ENCODE measurements around the gene CLCN2.

CLCN2 gene

DNA sequence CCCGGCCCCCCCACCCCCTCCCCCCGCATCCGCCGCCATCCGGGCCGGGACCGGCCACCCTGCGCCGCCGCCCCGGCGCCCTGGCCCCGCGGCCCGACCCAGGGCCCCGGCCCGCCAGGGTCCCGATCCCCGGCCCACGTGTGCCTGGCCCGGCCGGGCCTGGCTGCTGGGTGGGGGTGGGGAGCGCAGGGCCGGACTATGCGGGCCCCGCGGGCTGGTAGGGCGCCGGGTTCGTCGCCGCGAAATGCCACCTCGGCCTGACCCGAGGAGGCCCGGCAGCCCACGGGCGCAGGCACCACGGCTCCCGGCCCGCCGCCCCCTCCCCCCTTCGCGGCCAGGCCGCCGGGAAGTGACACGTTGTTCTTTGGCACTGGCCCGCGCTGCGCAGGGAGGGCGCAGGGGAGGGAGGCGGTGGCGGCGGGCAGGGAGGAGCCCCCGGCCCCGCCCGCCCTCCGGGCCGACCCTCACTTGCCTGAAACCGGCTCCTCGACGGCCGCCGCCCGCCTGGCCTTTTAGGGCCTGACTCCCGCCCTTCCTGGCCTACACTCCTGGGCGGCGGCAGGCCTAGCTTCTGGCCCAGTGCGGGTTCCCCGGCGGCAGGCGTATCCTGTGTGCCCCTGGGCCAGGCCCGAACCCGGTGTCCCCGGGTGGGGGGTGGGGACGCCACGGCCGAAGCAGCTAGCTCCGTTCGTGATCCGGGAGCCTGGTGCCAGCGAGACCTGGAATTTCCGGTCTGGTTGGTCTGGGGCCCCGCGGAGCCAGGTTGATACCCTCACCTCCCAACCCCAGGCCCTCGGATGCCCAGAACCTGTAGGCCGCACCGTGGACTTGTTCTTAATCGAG lies 46.5 kb downstream of the CLCN2 start:
- Histone ChIP-seq H3K27ac (replicated peaks) (peak overlapping the region; percentile 98), H3K27me3 (ENCODE audit: insufficient read depth, poor library complexity, severe bottlenecking) (no peaks in the 10 kb centered on the region), H3K4me3 (replicated peaks; ENCODE audit: insufficient read depth, low read length) (peak overlapping the region; percentile 88)
- TF ChIP-seq, protein P1, sequence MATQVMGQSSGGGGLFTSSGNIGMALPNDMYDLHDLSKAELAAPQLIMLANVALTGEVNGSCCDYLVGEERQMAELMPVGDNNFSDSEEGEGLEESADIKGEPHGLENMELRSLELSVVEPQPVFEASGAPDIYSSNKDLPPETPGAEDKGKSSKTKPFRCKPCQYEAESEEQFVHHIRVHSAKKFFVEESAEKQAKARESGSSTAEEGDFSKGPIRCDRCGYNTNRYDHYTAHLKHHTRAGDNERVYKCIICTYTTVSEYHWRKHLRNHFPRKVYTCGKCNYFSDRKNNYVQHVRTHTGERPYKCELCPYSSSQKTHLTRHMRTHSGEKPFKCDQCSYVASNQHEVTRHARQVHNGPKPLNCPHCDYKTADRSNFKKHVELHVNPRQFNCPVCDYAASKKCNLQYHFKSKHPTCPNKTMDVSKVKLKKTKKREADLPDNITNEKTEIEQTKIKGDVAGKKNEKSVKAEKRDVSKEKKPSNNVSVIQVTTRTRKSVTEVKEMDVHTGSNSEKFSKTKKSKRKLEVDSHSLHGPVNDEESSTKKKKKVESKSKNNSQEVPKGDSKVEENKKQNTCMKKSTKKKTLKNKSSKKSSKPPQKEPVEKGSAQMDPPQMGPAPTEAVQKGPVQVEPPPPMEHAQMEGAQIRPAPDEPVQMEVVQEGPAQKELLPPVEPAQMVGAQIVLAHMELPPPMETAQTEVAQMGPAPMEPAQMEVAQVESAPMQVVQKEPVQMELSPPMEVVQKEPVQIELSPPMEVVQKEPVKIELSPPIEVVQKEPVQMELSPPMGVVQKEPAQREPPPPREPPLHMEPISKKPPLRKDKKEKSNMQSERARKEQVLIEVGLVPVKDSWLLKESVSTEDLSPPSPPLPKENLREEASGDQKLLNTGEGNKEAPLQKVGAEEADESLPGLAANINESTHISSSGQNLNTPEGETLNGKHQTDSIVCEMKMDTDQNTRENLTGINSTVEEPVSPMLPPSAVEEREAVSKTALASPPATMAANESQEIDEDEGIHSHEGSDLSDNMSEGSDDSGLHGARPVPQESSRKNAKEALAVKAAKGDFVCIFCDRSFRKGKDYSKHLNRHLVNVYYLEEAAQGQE (IDR thresholded peaks at IDR 0.05; ENCODE audit: insufficient replicate concordance, low read depth), result no peak
- no peak for TF ChIP-seq POLR2AphosphoS5 (IDR thresholded peaks at IDR 0.05; ENCODE audit: low read depth)
- no peak for TF ChIP-seq SPI1 (IDR thresholded peaks at IDR 0.05; ENCODE audit: borderline replicate concordance, low read depth)
- TF ChIP-seq, protein P2, sequence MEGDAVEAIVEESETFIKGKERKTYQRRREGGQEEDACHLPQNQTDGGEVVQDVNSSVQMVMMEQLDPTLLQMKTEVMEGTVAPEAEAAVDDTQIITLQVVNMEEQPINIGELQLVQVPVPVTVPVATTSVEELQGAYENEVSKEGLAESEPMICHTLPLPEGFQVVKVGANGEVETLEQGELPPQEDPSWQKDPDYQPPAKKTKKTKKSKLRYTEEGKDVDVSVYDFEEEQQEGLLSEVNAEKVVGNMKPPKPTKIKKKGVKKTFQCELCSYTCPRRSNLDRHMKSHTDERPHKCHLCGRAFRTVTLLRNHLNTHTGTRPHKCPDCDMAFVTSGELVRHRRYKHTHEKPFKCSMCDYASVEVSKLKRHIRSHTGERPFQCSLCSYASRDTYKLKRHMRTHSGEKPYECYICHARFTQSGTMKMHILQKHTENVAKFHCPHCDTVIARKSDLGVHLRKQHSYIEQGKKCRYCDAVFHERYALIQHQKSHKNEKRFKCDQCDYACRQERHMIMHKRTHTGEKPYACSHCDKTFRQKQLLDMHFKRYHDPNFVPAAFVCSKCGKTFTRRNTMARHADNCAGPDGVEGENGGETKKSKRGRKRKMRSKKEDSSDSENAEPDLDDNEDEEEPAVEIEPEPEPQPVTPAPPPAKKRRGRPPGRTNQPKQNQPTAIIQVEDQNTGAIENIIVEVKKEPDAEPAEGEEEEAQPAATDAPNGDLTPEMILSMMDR (IDR thresholded peaks at IDR 0.05; ENCODE audit: insufficient read depth, low read length), result no peak
- DNase-seq (ENCODE audit: low read depth in 1 of 2, low spot score in 1 of 2), result peak in 1 of 2 experiments; percentile 39

DNA sequence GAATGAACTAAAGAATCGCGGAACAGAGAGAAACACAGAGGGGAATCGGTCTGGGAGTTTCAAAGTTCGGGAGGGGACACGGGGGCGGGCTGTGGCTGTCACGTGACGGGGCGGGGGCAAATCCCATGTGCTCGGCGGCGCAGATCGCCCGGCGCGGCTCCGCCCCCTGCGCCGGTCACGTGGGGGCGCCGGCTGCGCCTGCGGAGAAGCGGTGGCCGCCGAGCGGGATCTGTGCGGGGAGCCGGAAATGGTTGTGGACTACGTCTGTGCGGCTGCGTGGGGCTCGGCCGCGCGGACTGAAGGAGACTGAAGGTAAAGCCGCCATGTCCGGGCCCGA lies 47.1 kb downstream of the CLCN2 start, which contains the start of gene EIF4G1:
EIF4G1 (plus strand) TSS at position 244 of the 337 bp plus-strand sequence. CDS start 1,191 bp downstream, outside the sequence.
- Histone ChIP-seq H3K4me3 (replicated peaks; ENCODE audit: insufficient read depth, low read length) (peak within 1 kb of the TSS; percentile 88), H3K27me3 (ENCODE audit: insufficient read depth, poor library complexity, severe bottlenecking) (no peaks in the 10 kb centered on the region), H3K27ac (replicated peaks) (peak within 1 kb of the TSS; percentile 98)
- TF ChIP-seq POLR2AphosphoS5 (IDR thresholded peaks at IDR 0.05; ENCODE audit: low read depth), result peak; percentile 91
- TF ChIP-seq SPI1 (IDR thresholded peaks at IDR 0.05; ENCODE audit: borderline replicate concordance, low read depth), result no peak
- TF ChIP-seq, protein P2 (IDR thresholded peaks at IDR 0.05; ENCODE audit: insufficient read depth, low read length), result no peak
- DNase-seq (ENCODE audit: low read depth in 1 of 2, low spot score in 1 of 2), result peak; percentile 85 to 91

DNA sequence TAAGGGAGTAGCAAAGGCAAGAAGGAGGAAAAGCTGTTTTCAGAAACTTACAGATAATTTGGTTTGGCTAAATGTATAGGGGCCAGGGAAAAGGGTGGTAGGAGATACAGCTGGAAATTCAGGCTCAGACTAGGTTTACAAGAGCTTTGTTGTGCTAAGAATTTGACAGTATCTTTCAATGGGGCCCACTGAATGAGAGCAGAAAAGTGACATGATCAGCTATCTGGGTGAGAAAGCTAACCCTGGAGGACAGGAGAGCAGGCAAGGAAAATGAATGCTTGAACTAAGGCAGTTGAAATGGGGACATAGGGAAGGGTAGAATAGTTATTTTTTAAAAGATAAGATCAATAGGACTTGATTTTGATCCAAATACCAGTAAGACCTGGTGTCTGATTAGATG lies 49.8 kb downstream of the CLCN2 start:
- DNase-seq (ENCODE audit: low read depth in 1 of 2, low spot score in 1 of 2), result no peak
- Histone ChIP-seq H3K4me3 (replicated peaks; ENCODE audit: insufficient read depth, low read length) (no peak overlapping the region), H3K27ac (replicated peaks) (no peak overlapping the region), H3K27me3 (ENCODE audit: insufficient read depth, poor library complexity, severe bottlenecking) (no peaks in the 10 kb centered on the region)
- no peak for TF ChIP-seq POLR2AphosphoS5 (IDR thresholded peaks at IDR 0.05; ENCODE audit: low read depth)
- TF ChIP-seq, protein P2 (IDR thresholded peaks at IDR 0.05; ENCODE audit: insufficient read depth, low read length), result no peak
- no peak for TF ChIP-seq SPI1 (IDR thresholded peaks at IDR 0.05; ENCODE audit: borderline replicate concordance, low read depth)
- TF ChIP-seq GABPA (IDR thresholded peaks at IDR 0.05; ENCODE audit: low read depth), result no peak
- TF ChIP-seq, protein P1 (IDR thresholded peaks at IDR 0.05; ENCODE audit: insufficient replicate concordance, low read depth), result no peak
